ENCODE data around the gene KAZN.

DNA sequence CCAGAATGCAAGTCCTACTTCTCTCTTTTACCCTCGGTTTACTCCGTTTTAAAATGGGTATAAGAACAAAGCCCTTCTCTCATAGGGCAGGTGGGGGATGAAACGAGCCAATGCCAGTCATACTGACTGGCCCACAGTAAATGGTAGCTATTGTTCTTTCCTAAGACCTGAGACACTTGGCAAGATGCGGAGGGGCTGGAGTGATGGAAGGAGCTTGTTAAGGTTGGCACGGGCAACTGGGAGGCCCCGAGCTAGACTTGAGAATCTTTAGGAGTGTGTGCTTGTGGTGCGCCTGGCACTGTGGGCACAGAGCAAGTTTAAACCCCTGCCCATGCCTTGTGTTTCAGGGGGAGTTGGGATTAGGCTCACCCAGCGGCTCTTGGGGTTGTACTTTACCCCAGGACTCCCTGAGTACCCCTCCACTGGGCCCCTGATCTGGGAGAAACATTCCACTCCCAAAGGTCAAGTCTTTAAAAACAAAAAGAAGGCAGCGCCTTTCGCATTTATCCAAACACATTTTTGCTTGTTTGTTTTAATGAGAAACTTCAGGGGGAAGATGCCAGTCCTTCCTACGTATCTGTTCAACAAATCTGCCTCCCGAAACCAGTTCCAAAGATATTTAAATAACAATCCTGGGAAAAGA is 314.5 kb downstream of the KAZN start:
- TF ChIP-seq, protein P1, sequence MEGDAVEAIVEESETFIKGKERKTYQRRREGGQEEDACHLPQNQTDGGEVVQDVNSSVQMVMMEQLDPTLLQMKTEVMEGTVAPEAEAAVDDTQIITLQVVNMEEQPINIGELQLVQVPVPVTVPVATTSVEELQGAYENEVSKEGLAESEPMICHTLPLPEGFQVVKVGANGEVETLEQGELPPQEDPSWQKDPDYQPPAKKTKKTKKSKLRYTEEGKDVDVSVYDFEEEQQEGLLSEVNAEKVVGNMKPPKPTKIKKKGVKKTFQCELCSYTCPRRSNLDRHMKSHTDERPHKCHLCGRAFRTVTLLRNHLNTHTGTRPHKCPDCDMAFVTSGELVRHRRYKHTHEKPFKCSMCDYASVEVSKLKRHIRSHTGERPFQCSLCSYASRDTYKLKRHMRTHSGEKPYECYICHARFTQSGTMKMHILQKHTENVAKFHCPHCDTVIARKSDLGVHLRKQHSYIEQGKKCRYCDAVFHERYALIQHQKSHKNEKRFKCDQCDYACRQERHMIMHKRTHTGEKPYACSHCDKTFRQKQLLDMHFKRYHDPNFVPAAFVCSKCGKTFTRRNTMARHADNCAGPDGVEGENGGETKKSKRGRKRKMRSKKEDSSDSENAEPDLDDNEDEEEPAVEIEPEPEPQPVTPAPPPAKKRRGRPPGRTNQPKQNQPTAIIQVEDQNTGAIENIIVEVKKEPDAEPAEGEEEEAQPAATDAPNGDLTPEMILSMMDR (conservative IDR thresholded peaks at IDR 0.05 in 1 of 2, IDR thresholded peaks at IDR 0.05 in 1 of 2; ENCODE audit: low read depth in 1 of 2, low read length in 2 of 2), result no peak
- TF ChIP-seq EZH2 (IDR thresholded peaks at IDR 0.05; ENCODE audit: low read length, missing control alignments), result no peak

Measured in fibroblast of lung (primary cell).